ENCODE results near the gene RPS6KA3.

- TF ChIP-seq BACH1 (IDR thresholded peaks at IDR 0.05; ENCODE audit: low read length) = no peak
- no peak for TF ChIP-seq NRF1 (IDR thresholded peaks at IDR 0.05; ENCODE audit: low read depth, low read length)
- no peak for TF ChIP-seq ASH2L (IDR thresholded peaks at IDR 0.05; ENCODE audit: low read length)
Observed at GRCh38 chrX:20233336-20233735, 33.4 kb downstream of the RPS6KA3 start.
